ENCODE measurements around the gene TCP1.
"Not testable (repeated sequence)": the region's sequence is repeated elsewhere in the genome, so short reads cannot be mapped to it uniquely, and the experiment has no call there.

The TCP1 gene

GRCh38 chr6:159739341-159739740, 50.1 kb downstream of the TCP1 start:
- no peak for DNase-seq (ENCODE audit: low read depth, low spot score)

DNA sequence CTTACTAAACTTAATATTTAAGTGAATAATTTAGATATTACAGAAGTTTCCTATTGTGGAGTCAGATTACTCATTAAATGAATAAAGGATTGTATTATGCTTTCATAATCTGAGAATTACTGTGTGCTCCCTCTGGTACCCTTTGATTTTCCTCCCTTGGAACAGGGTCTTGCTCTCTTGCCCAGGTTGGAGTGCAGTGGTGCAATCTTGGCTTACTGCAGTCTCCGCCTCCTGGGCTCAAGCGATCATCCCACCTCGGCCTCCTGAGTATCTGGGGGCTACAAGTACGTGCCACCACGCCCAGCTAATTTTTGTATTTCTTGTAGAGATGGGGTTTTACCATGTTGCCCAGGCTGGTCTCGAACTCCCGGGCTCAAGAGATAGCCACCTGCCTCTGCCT, 52.5 kb downstream of the TCP1 start:
- no peak for DNase-seq (ENCODE audit: low read depth, low spot score)

GRCh38 chr6:159733395-159733794, 56.0 kb downstream of the TCP1 start:
- not testable (repeated sequence) for DNase-seq (ENCODE audit: low read depth, low spot score)

GRCh38 chr6:159732550-159732949, 56.9 kb downstream of the TCP1 start:
- DNase-seq (ENCODE audit: low read depth, low spot score) = not testable (repeated sequence)

DNA sequence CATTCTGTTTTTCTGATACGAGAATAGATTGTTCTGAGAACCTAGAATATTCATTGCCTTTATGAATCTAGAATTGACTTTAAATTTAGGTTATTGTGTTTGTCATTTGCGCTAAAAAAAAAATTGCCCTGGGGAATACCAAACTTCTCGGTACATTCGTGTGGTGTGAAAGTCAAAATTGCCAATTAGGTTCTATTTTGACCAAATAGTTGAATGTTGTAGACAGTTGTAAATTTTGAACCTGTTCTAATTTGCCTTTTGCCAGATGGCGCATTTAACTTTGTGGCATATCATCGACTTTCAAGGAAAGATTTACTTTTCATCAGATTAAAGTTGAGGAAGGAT, 59.1 kb downstream of the TCP1 start:
- DNase-seq (ENCODE audit: low read depth, low spot score) = no peak

DNA sequence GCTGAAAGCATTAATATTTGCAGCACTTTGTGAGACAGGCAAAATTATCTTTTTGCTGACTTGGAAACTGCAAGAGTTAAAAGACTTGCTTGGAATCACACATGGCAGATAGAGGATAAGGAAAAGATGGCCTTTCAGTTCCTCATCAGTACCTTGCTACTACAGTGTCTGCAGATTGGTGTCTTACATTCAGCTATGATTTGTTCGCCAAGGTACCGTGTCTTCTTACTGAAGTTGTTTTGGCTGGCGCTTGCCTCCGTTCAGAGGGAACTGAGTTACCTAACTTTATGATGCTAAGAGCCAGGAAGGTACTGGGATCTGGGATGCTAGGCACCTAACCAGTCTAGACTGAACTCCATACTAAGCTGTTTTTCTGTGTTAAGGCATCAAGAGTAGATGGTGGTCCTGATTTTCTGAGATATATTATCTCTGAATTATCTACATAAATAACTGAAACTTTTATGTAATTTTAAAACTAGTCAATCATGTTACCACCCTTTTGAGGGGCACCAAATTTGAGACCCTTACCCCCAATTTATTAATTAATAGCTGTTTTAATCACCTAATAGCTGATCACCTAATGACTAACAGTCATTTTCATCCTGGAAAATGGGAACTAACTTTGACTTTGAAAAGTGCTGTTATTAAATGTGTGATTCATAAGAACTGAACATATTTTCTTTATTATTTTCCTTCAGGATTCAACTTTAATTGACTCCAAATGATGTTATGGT, 59.6 kb downstream of the TCP1 start:
- no peak for DNase-seq (ENCODE audit: low read depth, low spot score)

DNA sequence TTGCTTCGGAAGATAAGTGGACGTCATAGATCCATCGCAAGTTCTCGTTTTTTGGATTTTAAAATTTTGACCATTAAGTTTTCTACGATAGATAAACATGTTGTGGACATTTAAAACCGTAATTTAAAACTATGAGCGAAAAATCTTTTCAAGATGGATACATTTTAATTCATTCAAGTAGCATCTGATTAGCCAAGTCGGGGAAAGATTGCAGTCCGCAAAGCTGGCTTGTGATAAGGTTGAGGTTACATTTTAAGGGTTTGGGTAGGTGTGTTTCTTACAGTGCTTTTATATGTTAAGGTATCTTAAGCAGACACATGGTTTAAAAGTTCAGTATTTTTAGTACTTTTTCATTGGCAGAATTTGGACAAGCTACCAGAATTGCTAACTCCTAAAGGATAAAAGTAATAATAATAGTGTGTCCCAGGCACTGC, 60.9 kb downstream of the TCP1 start:
- DNase-seq (ENCODE audit: low read depth, low spot score) = no peak
